Femur (tissue), 1 donor: Measurements from ENCODE around the gene PSMD4.
"Not testable (repeated sequence)": the region's sequence is repeated elsewhere in the genome, so short reads cannot be mapped to it uniquely, and the experiment has no call there.

Experiments used
- DNase-seq: peaks from one replicate; pipeline ENCODE4 v3.0.0-alpha.2; 2017

PSMD4 gene

DNA sequence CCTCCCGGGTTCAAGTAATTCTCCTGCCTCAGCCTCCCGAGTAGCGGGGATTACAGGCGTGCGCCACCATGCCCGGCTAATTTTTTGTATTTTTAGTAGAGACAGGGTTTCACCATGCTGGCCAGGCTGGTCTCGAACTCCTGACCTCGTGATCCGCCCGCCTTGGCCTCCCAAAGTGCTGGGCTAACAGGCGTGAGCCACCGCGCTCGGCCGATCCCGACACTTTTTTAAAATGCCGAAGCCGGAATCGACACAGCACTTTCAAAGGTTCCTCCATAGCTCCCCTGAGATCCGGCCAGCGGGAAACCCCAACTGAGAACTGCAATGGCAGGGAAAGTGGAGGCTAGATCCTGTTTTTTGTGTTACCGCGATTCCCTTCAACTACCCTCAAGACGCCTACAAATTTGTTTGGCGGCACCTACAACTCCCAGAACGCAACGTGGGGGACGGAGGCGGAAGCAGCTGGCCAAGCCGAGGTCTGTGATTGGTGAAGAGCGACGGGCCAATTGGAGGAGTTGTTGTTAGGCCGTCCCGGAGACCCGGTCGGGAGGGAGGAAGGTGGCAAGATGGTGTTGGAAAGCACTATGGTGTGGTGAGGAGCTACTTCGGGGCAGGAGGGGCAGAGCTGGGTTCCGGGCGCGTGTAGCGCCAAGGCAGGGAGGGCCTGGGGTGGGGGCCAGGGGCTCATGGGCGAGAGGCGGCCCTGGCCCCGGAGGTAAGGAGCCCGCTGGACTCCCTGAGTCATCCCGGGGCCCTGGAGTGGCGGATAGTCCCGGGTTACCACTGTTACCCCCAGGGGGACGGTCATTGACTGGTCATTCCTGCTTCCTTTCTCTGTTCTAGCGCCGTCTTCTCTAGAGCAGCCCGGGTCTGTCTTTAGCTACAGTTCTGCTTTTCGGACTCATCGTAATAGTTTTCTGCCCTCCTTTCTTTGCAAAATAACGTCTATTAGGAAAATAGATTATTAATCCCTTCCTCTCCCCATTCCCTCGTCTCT, at the start of gene PSMD4:
PSMD4 (plus strand) TSS at position 518 of the 997 bp plus-strand sequence; CDS start at position 567, 49 bp downstream.
- peak; percentile 98 for DNase-seq

GRCh38 chr1:151205381-151205965, 49.1 kb upstream of the PSMD4 start:
- DNase-seq = not testable (repeated sequence)

DNA sequence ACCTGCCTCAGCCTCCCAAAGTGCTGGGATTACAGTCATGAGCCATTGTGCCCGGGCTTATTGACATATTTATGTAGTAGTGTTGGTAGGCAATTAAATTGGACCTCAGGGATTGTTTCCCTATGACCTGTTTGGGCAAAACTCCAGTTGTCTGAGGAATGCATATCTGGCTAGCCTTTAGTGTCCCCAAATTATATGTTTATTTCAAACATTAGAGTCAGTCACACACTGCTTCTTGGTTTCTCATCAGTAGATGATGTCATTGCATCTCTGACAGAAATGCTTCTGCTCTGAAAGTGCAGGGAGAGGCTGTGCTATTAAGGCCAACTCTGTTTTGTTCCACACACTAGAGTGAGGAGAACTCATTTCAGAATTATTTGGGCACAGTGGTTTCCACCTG, 43.7 kb upstream of the PSMD4 start:
- no peak for DNase-seq

- no peak for DNase-seq
Observed at GRCh38 chr1:151211972-151212705, 42.4 kb upstream of the PSMD4 start.

DNA sequence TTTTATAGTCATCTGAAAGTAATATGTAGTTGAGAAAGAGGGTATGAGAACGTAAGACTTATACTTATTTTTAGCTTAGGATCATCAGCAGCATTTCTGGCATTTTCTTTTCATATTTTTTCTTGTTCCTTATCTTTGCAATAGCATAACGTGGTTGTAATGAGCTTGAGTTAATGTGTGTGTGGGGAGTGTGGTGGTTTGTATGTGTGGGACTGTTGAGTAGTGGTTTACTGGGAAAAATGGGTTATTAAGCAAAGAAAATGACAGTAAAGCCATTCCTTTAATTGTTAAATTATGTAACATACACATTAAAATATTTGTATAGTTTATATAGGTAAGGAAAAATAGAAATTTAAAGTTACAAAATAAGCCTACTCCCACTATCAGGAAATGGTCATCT, 41.0 kb upstream of the PSMD4 start:
- DNase-seq = no peak

DNA sequence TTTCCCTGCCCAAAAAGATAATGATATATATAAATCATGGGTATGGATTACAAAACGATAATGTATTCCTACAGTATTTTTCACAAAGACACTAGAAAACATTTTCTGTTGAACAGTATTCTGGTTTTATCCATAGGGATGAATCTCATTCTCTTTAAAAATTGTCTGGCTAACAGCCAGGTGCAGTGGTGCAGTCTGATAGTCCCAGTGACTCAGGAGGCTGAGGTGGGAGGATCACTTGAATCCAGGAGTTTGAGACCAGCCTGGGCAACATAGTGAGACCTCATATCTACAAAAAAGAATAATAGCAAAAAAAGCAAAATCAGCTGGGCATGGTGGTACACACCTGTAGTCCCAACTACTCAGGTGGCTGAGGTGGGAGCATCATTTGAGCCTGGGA, 32.9 kb upstream of the PSMD4 start:
- DNase-seq = no peak

GRCh38 chr1:151222130-151222529, 32.4 kb upstream of the PSMD4 start:
- DNase-seq = no peak

- DNase-seq = no peak
Observed at GRCh38 chr1:151235235-151235634, 19.3 kb upstream of the PSMD4 start.

DNA sequence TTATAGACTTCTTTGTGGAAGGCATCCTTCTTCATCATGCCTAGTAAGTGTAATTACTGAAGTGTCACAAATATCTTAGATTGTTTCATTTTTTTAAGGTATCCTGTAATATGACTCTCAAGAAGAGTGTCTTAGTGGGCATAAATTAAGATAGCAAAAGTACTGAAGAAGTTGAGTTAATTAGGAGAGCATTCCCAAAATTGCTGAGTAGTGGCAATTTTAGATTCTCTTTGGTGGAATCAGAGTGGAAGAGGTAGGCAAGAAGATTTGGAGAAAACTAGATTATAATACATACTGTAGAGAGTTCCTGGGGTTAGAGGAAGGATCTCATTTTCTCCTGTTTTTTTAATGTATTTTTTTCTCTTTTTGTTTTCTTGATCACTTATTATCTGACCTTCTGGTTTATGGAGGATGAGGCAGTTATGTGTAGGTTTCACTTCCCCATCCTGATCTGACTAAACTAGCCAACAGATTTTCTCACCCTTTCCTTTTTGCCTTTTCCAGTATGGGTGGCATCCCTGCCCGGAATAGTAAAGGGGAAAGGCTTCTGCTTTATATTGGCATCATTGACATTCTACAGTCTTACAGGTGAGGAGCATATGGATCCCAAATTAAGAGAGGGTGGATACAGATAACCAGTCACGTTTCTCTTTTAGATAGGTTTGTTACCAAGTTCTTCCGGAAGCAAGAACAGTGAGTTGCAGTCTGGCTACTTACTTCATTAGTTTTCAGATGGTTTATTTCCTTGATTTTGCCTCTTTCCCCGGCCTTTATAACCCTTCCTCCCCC, 16.7 kb upstream of the PSMD4 start:
- DNase-seq = no peak

DNA sequence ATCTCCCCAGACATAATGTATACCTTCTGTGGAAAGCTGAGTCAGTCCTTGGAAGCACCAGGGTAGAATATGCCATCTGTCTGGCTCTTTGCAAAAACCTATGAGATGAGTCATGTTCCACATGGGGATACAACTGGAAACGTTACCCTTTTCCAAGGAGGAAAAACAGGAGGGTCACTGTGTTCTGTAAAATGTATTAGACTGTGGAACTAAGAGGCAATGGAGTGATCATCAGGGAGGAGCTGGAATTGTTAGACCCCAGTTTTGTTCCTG, 16.1 kb upstream of the PSMD4 start:
- no peak for DNase-seq

- DNase-seq = no peak
Observed at GRCh38 chr1:151242442-151242841, 12.1 kb upstream of the PSMD4 start.

GRCh38 chr1:151243683-151244216, 10.8 kb upstream of the PSMD4 start:
- DNase-seq = no peak

DNA sequence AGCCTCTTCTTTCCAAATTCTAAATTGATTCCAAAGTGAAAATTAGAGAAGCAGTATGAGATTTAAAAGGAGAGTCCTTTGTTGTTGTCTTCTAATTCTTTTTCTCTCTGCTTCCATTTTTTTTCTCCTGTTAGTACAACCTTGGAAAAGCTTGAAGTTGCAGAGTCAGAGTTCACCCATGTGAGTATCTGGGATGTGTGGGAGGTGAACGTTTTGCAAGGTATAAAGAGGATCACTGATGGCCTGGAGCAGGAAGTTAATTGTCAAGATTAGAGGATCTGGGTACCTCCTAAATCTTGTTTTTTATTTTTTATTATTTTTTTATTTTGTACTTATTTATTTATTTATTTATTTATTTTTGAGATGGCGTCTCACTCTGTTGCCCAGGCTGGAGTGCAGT, 7.7 kb upstream of the PSMD4 start:
- DNase-seq = no peak

GRCh38 chr1:151251656-151252470, 2.7 kb upstream of the PSMD4 start:
- DNase-seq = peak; percentile 70

DNA sequence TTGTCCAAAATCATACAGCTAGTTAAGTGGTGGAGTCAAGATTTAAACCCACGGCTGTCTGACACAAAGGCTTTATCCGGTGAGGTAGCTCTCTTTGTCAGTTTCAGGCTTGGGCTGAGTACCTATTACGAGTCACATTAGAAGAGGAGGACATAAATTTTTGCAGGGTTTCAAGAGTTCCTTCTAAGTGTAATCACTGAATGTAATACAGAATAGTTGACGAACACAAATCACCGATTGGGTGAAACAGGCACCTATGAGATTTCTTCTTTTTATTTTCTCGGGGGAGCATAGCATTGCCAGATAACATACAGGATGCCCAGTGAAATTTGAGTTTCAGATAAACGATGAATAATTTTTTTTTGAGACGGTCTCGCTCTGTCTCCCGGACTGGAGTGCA, 847 bp downstream of the PSMD4 start:
- no peak for DNase-seq

DNA sequence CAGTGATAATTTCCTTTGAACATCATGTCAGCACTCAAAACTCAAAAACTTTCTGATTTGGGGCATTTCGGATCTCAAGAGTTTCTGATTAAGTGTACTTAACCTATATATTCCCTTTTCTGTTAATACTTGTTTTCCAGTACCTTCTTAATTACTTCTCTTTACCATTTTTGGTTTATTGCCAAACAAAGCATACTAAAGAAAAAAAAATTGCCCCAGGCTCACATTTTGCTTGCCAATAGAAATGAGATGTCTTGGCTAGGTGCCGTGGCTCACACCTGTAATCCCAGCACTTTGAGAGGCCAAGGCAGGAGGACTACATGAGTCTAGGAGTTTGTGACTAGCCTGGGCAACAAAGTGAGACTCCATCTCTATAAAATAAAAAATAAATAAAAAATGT, 4.8 kb downstream of the PSMD4 start:
- no peak for DNase-seq

DNA sequence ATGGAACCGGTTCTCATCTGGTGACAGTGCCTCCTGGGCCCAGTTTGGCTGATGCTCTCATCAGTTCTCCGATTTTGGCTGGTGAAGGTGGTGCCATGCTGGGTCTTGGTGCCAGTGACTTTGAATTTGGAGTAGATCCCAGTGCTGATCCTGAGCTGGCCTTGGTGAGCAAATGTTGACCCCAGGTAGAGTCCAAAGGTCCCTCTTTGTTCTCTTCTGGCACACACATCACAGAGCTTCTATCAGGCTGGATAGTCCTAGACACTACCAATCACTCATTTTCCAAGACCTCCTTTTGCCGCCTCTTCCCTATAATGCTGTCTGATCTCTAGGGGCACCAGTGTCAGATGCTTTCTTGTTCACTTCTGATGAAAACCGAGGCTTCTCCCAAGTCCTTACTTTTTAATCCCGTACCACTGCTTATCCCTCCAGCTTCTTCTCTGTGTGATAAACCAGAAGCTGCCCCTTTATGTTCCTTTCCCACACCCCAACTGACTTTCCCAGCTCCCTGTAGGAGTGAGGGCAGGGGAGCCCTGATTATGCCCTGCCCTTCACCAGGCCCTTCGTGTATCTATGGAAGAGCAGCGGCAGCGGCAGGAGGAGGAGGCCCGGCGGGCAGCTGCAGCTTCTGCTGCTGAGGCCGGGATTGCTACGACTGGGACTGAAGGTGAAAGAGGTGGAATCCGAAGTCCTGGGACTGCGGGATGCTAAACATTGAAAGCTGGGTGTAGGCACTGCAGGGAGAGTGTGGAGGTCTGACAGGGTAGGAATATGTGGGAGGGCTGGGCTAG, 11.1 kb downstream of the PSMD4 start:
- DNase-seq = no peak

- DNase-seq = no peak
Observed at GRCh38 chr1:151266315-151266714, 11.8 kb downstream of the PSMD4 start.

- DNase-seq = no peak
Observed at GRCh38 chr1:151266821-151267220, 12.3 kb downstream of the PSMD4 start.

DNA sequence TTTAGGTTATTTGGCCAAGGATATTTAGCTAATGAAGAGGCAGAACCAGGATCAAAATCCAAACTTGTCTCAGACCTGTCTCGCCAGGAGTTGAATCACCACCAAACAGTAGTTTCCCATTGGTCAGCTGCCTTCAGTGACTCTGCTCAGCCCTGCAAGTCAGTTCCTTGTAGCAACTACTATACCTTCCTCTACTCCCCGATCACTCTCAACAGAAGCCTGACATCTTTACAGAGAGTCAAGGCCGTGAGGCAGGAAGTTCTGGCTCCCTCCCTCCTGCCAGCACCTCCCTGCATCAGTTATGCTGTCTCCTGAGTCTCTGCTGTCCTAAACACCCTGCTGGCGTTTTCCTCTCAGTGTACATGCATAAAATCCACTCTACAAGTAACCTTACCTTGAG, 13.2 kb downstream of the PSMD4 start:
- DNase-seq = no peak

DNA sequence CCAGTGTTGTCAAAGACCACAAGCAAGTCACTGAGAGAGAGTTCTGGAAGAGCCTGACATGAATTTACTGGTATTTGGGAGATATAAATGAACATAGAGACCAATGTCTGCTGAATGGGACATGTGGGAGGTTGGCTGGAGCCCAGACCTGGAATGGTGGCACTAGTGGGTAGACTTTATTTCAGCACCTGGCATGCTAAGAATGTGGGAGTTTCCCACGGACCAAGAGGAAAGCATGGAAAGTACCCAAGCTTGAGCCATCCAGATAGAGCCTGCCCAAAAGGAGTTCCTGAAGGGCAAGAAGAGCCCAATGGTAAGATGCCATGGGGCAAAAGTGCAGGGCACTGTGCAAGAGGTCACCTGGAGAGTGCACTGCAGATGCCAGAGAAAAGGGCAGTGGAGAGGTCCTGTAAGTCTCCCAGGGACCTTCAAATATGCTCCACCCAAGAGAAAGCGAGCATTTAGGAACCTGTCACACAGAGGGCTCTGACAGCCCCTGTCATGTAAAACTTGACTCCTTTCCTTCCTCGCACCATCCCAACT, 19.5 kb downstream of the PSMD4 start:
- no peak for DNase-seq
